ENCODE measurements around the gene CAMTA1.

Gene CAMTA1

DNA sequence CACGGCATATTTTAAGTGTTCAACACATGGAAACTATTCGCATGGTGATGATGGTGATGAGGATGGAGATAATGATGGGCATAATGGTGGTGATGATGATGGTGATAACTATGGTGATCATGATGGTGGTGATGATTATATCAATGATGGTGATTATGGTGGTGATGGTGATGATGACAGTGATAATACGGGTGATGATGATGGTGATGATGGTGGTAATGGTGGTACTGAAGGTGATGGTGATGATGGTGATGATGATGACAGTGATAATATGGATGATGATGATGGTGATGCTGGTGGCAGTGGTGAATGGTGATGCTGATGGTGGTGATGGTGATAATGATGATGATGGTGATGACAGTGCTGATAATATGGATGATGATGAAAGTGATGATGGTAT is 644.0 kb downstream of the CAMTA1 start:
- Histone ChIP-seq H3K9me3 (replicated peaks; ENCODE audit: insufficient read depth, low read length) (no peaks in the 10 kb centered on the region), H3K4me2 (ENCODE audit: low read depth, low read length) (no peak overlapping the region), H2AFZ (ENCODE audit: low read length) (no peak overlapping the region), H4K20me1 (ENCODE audit: insufficient read depth, low read length) (no peaks in the 10 kb centered on the region), H3K4me1 (ENCODE audit: low read length) (no peaks in the 10 kb centered on the region), H3K4me3 (ENCODE audit: low read length) (no peak overlapping the region), H3K27me3 (replicated peaks; ENCODE audit: insufficient read depth, low read length) (peaks cover 87% of the 10 kb centered on the region), H3F3A (ENCODE audit: insufficient read depth, low read length) (no peaks in the 10 kb centered on the region), H3K27ac (ENCODE audit: low read length) (no peak overlapping the region), H3K36me3 (replicated peaks; ENCODE audit: insufficient read depth, low read length) (no peaks in the 10 kb centered on the region), H3K9me2 (replicated peaks; ENCODE audit: insufficient read depth, low read length) (no peaks in the 10 kb centered on the region), H3K9ac (ENCODE audit: low read length) (no peak overlapping the region), H3K79me2 (ENCODE audit: low read length) (no peaks in the 10 kb centered on the region)
- no peak for TF ChIP-seq EZH2phosphoT487 (IDR thresholded peaks at IDR 0.05; ENCODE audit: low read length)
- no peak for TF ChIP-seq EZH2 (optimal IDR thresholded peaks at IDR 0.05; ENCODE audit: low read depth, low read length)
- TF ChIP-seq, protein P1, sequence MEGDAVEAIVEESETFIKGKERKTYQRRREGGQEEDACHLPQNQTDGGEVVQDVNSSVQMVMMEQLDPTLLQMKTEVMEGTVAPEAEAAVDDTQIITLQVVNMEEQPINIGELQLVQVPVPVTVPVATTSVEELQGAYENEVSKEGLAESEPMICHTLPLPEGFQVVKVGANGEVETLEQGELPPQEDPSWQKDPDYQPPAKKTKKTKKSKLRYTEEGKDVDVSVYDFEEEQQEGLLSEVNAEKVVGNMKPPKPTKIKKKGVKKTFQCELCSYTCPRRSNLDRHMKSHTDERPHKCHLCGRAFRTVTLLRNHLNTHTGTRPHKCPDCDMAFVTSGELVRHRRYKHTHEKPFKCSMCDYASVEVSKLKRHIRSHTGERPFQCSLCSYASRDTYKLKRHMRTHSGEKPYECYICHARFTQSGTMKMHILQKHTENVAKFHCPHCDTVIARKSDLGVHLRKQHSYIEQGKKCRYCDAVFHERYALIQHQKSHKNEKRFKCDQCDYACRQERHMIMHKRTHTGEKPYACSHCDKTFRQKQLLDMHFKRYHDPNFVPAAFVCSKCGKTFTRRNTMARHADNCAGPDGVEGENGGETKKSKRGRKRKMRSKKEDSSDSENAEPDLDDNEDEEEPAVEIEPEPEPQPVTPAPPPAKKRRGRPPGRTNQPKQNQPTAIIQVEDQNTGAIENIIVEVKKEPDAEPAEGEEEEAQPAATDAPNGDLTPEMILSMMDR (IDR thresholded peaks at IDR 0.05; ENCODE audit: low read length), result no peak
- no peak for DNase-seq

DNA sequence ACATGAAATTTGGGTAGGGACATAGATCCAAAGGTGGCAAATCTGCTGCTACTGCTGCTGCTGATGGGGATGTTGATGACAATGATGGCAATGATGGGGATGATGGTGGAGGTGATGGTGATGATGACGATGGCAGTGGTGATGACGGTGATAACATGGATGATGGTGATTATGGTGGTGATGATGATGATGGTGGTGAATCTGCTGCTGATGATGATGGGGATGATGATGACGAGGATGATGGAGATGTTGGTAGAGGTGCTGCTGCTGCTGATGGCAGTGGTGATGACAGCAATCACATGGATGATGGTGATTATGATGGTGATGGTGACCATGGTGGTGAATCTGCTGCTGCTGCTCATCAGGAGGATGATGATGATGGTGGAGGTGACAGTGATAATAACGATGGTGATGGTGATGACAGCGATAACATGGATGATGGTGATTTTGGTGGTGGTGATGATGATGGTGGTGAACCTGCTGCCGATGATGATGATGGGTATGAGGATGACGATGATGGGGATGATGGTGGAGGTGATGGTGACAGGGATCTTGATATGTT is 644.9 kb downstream of the CAMTA1 start:
- Histone ChIP-seq H3K27ac (ENCODE audit: low read length) (no peak overlapping the region), H3K9me2 (replicated peaks; ENCODE audit: insufficient read depth, low read length) (no peaks in the 10 kb centered on the region)
- no peak for TF ChIP-seq EZH2 (optimal IDR thresholded peaks at IDR 0.05; ENCODE audit: low read depth, low read length)
- TF ChIP-seq EZH2phosphoT487 (IDR thresholded peaks at IDR 0.05; ENCODE audit: low read length), result no peak
- TF ChIP-seq, protein P1 (IDR thresholded peaks at IDR 0.05; ENCODE audit: low read length), result no peak

DNA sequence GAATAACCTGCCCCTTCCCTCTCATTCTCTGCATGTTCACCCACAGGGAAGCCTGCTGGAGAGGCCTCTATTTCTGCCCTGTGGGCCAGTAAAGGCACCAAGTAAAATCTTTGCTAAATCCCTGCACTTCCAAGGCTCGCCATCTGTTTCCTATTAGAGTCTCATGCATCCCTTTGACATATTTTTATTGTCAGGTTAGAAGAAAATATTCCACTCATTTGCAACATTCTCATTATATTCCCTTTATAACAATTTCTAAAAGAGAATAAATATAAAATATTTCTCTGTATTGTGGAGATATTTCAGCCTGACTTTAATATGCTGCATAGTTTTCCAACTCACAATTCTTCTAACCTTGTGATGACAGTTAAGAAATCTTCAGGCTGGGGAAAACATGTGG is 645.4 kb downstream of the CAMTA1 start:
- Histone ChIP-seq H4K20me1 (ENCODE audit: insufficient read depth, low read length) (no peaks in the 10 kb centered on the region), H3K4me3 (ENCODE audit: low read length) (no peak overlapping the region), H3K36me3 (replicated peaks; ENCODE audit: insufficient read depth, low read length) (no peaks in the 10 kb centered on the region), H3K4me1 (ENCODE audit: low read length) (no peaks in the 10 kb centered on the region), H3K9me3 (replicated peaks; ENCODE audit: insufficient read depth, low read length) (no peaks in the 10 kb centered on the region), H2AFZ (ENCODE audit: low read length) (no peak overlapping the region), H3K27me3 (replicated peaks; ENCODE audit: insufficient read depth, low read length) (peaks cover 86% of the 10 kb centered on the region), H3K79me2 (ENCODE audit: low read length) (no peaks in the 10 kb centered on the region), H3K27ac (ENCODE audit: low read length) (no peak overlapping the region), H3K9me2 (replicated peaks; ENCODE audit: insufficient read depth, low read length) (no peaks in the 10 kb centered on the region), H3F3A (ENCODE audit: insufficient read depth, low read length) (no peaks in the 10 kb centered on the region), H3K9ac (ENCODE audit: low read length) (no peak overlapping the region), H3K4me2 (ENCODE audit: low read depth, low read length) (no peak overlapping the region)
- DNase-seq, result no peak
- TF ChIP-seq EZH2 (optimal IDR thresholded peaks at IDR 0.05; ENCODE audit: low read depth, low read length), result no peak
- TF ChIP-seq EZH2phosphoT487 (IDR thresholded peaks at IDR 0.05; ENCODE audit: low read length), result no peak
- TF ChIP-seq, protein P1 (IDR thresholded peaks at IDR 0.05; ENCODE audit: low read length), result no peak

More for the DNA sequence above, 644.9 kb downstream of the CAMTA1 start:
- no peak for DNase-seq
- no peaks in the 10 kb centered on the region for H3K36me3 ChIP-seq (replicated peaks; ENCODE audit: insufficient read depth, low read length)
- H2AFZ ChIP-seq (ENCODE audit: low read length), result no peak overlapping the region
- peaks cover 86% of the 10 kb centered on the region for H3K27me3 ChIP-seq (replicated peaks; ENCODE audit: insufficient read depth, low read length)
- no peaks in the 10 kb centered on the region for H4K20me1 ChIP-seq (ENCODE audit: insufficient read depth, low read length)
- H3K79me2 ChIP-seq (ENCODE audit: low read length), result no peaks in the 10 kb centered on the region
- H3K9ac ChIP-seq (ENCODE audit: low read length), result no peak overlapping the region
- no peak overlapping the region for H3K4me3 ChIP-seq (ENCODE audit: low read length)
- no peaks in the 10 kb centered on the region for H3K4me1 ChIP-seq (ENCODE audit: low read length)
- no peak overlapping the region for H3K4me2 ChIP-seq (ENCODE audit: low read depth, low read length)
- H3K9me3 ChIP-seq (replicated peaks; ENCODE audit: insufficient read depth, low read length), result no peaks in the 10 kb centered on the region
- no peaks in the 10 kb centered on the region for H3F3A ChIP-seq (ENCODE audit: insufficient read depth, low read length)
